ENCODE measurements around the gene HPSE2. TPM values are rescaled to one million over a fixed set of nuclear protein-coding genes. Genes with fewer than 3 reads are reported as not detected.

HPSE2 gene
- total and polyA plus RNA-seq, 2 donors (not counting 1 experiment from before 2014, with no cell fraction given), result not detected

DNA sequence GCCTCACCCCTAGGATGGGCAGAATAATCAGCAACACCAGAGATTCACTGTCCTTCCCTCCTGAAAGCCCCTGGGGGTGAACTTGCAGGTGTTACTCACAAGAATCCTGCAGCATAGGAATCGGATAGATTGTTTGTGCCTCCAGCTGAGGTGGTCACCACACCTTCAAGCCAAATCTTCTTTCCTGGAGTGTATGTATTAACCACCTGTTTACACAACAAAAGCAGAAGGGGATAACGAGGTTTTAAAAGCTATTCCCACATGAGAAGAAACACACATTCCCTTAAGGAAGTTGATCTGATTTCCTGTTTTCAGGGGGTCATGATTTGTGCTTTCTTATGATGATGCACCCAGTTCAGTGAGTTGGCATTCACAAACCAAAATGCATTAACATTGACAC lies 615.1 kb downstream of the HPSE2 start:
- Histone ChIP-seq H3K27ac (ENCODE audit: low read length in 2 of 2) (no peak overlapping the region), H3K4me1 (ENCODE audit: control insufficient read depth in 2 of 2, insufficient read depth in 2 of 2, low read length in 2 of 2) (no peaks in the 10 kb centered on the region), H3K27me3 (replicated peaks in 1 of 4; ENCODE audit: control extremely low read depth in 1 of 4, control insufficient read depth in 3 of 4, insufficient read depth in 4 of 4, low read length in 3 of 4) (no peaks in the 10 kb centered on the region), H3K4me2 (replicated peaks; ENCODE audit: low read depth, low read length, poor library complexity, severe bottlenecking) (no peak overlapping the region), H3K36me3 (replicated peaks in 1 of 2; ENCODE audit: control extremely low read depth in 1 of 2, control insufficient read depth in 1 of 2, extremely low read depth in 1 of 2, insufficient read depth in 2 of 2, low read length in 1 of 2) (no peaks in the 10 kb centered on the region), H3K4me3 (ENCODE audit: control extremely low read depth in 1 of 5, extremely low read depth in 1 of 5, insufficient read depth in 1 of 5, low read depth in 2 of 5, low read length in 4 of 5) (no peak overlapping the region), H3K9ac (ENCODE audit: low read length) (no peak overlapping the region), H4K20me1 (ENCODE audit: control insufficient read depth, insufficient read depth, low read length, poor library complexity, severe bottlenecking) (no peaks in the 10 kb centered on the region), H3K9me3 (ENCODE audit: control extremely low read depth in 1 of 3, control insufficient read depth in 2 of 3, insufficient read depth in 1 of 3, low read length in 2 of 3) (no peaks in the 10 kb centered on the region), H2AFZ (ENCODE audit: insufficient read depth, low read depth, low read length, poor library complexity, severe bottlenecking) (no peak overlapping the region), H3K79me2 (ENCODE audit: control insufficient read depth, insufficient read depth, low read length) (no peaks in the 10 kb centered on the region)
- no peaks in the 10 kb centered on the region for H3K9me3 Mint-ChIP-seq (ENCODE audit: insufficient read depth)
- WGBS (ENCODE audit: insufficient coverage), result no CpG with 5 or more reads among the region's 2 CpGs
- TF ChIP-seq, protein P1, sequence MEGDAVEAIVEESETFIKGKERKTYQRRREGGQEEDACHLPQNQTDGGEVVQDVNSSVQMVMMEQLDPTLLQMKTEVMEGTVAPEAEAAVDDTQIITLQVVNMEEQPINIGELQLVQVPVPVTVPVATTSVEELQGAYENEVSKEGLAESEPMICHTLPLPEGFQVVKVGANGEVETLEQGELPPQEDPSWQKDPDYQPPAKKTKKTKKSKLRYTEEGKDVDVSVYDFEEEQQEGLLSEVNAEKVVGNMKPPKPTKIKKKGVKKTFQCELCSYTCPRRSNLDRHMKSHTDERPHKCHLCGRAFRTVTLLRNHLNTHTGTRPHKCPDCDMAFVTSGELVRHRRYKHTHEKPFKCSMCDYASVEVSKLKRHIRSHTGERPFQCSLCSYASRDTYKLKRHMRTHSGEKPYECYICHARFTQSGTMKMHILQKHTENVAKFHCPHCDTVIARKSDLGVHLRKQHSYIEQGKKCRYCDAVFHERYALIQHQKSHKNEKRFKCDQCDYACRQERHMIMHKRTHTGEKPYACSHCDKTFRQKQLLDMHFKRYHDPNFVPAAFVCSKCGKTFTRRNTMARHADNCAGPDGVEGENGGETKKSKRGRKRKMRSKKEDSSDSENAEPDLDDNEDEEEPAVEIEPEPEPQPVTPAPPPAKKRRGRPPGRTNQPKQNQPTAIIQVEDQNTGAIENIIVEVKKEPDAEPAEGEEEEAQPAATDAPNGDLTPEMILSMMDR (IDR thresholded peaks at IDR 0.05), result no peak
- TF ChIP-seq EZH2 (IDR thresholded peaks at IDR 0.05; ENCODE audit: borderline replicate concordance, insufficient read depth, low read depth, low read length, poor library complexity, severe bottlenecking), result no peak
- H3K27me3 Mint-ChIP-seq, result peaks cover 7% of the 10 kb centered on the region
- no peak overlapping the region for H3K4me3 Mint-ChIP-seq
- ATAC-seq (ENCODE audit: low read depth), result no peak
- H3K4me1 Mint-ChIP-seq, result no peaks in the 10 kb centered on the region
- POLR2A ChIA-PET, result no interaction called here
- CTCF ChIA-PET, result no interaction called here
- H3K27ac Mint-ChIP-seq, result no peak overlapping the region
- intact Hi-C loops (cut with micrococcal nuclease), result no loop called here
- DNase-seq, result no peak

DNA sequence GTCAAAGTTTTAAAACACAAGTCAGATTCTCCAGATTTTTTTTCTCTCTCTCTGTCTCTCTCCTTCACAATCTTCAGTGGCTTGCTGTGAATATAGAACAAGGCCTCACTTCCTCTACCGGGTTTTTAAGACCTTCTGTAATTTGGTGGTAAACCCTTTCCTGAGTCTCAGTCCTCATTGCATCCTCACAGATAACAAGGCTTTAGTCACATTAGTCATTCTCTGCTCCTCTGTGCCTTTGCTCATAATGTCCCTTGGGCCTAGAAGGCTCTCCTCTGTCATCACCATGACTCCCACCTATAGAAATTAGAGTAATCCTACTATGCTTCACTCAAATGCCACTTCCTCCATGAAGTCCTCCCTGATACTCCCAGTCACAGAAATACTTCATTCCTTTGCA lies 616.2 kb downstream of the HPSE2 start:
- H3K27ac ChIP-seq (ENCODE audit: low read length in 2 of 2), result no peak overlapping the region
- no peak for DNase-seq
- H3K36me3 ChIP-seq (replicated peaks in 1 of 2; ENCODE audit: control extremely low read depth in 1 of 2, control insufficient read depth in 1 of 2, extremely low read depth in 1 of 2, insufficient read depth in 2 of 2, low read length in 1 of 2), result no peaks in the 10 kb centered on the region
- Mint-ChIP-seq H3K9me3 (ENCODE audit: insufficient read depth) (no peaks in the 10 kb centered on the region), H3K27ac (no peak overlapping the region), H3K4me3 (no peak overlapping the region), H3K27me3 (peaks cover 7% of the 10 kb centered on the region), H3K4me1 (no peaks in the 10 kb centered on the region)
- no CpG with 5 or more reads among the region's 1 CpG for WGBS (ENCODE audit: insufficient coverage)
- ChIA-PET POLR2A (no interaction called here), CTCF (no interaction called here)
- intact Hi-C loops (cut with micrococcal nuclease), result no loop called here
- ATAC-seq (ENCODE audit: low read depth), result no peak
- no peak for TF ChIP-seq EZH2 (IDR thresholded peaks at IDR 0.05; ENCODE audit: borderline replicate concordance, insufficient read depth, low read depth, low read length, poor library complexity, severe bottlenecking)
- TF ChIP-seq, protein P1 (IDR thresholded peaks at IDR 0.05), result no peak
- no peaks in the 10 kb centered on the region for H3K79me2 ChIP-seq (ENCODE audit: control insufficient read depth, insufficient read depth, low read length)
- H3K9me3 ChIP-seq (ENCODE audit: control extremely low read depth in 1 of 3, control insufficient read depth in 2 of 3, insufficient read depth in 1 of 3, low read length in 2 of 3), result no peaks in the 10 kb centered on the region
- no peak overlapping the region for H3K9ac ChIP-seq (ENCODE audit: low read length)
- no peaks in the 10 kb centered on the region for H3K27me3 ChIP-seq (replicated peaks in 1 of 4; ENCODE audit: control extremely low read depth in 1 of 4, control insufficient read depth in 3 of 4, insufficient read depth in 4 of 4, low read length in 3 of 4)
- no peaks in the 10 kb centered on the region for H4K20me1 ChIP-seq (ENCODE audit: control insufficient read depth, insufficient read depth, low read length, poor library complexity, severe bottlenecking)
- no peak overlapping the region for H2AFZ ChIP-seq (ENCODE audit: insufficient read depth, low read depth, low read length, poor library complexity, severe bottlenecking)
- no peaks in the 10 kb centered on the region for H3K4me1 ChIP-seq (ENCODE audit: control insufficient read depth in 2 of 2, insufficient read depth in 2 of 2, low read length in 2 of 2)
- no peak overlapping the region for H3K4me2 ChIP-seq (replicated peaks; ENCODE audit: low read depth, low read length, poor library complexity, severe bottlenecking)
- H3K4me3 ChIP-seq (ENCODE audit: control extremely low read depth in 1 of 5, extremely low read depth in 1 of 5, insufficient read depth in 1 of 5, low read depth in 2 of 5, low read length in 4 of 5), result no peak overlapping the region
